COLO668 (cell line): ENCODE measurements around the gene DUSP12.
"Not testable (repeated sequence)": the region's sequence is repeated elsewhere in the genome, so short reads cannot be mapped to it uniquely, and the experiment has no call there.

Experiments
- DNase-seq: peaks from one replicate; lab custom pipeline; 2025; ENCODE audit not compliant: unreplicated experiment; lab: John Stamatoyannopoulos, UW

DUSP12 gene, protein sequence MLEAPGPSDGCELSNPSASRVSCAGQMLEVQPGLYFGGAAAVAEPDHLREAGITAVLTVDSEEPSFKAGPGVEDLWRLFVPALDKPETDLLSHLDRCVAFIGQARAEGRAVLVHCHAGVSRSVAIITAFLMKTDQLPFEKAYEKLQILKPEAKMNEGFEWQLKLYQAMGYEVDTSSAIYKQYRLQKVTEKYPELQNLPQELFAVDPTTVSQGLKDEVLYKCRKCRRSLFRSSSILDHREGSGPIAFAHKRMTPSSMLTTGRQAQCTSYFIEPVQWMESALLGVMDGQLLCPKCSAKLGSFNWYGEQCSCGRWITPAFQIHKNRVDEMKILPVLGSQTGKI

DNA sequence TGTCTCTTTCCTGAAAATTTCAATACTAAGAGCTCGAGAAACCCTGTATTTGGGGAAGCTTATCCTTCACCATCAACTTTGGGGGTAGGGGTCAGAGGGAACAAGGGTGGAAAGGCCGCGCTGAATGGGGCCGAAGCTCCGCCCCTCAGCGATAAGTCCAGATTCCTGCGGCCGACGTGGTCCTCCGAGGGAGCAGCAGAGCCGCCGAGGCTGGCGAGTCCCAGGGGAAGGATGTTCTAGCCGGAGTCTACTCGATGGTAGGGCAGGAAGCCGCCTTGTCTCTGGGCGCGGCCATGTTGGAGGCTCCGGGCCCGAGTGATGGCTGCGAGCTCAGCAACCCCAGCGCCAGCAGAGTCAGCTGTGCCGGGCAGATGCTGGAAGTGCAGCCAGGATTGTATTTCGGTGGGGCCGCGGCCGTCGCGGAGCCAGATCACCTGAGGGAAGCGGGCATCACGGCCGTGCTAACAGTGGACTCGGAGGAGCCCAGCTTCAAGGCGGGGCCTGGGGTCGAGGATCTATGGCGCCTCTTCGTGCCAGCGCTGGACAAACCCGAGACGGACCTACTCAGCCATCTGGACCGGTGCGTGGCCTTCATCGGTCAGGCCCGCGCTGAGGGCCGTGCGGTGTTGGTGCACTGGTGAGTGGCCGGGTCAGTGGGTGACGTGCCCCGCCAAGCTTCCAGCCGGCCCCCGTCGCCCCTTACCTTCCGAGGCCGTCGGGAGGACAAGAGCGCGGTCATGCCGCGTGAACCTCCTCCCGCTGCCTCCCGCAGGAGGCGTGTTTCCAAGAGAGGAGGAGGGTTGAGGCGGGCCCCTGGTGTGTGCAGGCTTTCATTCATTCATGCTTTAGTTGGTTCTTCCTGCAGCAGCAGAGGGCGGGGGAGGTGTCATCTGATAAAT, at the start of gene DUSP12:
Gene DUSP12 (plus strand): TSS at position 278 of the 899 bp plus-strand sequence. CDS start 16 bp downstream, at position 294.
- peak; percentile 97 for DNase-seq

DNA sequence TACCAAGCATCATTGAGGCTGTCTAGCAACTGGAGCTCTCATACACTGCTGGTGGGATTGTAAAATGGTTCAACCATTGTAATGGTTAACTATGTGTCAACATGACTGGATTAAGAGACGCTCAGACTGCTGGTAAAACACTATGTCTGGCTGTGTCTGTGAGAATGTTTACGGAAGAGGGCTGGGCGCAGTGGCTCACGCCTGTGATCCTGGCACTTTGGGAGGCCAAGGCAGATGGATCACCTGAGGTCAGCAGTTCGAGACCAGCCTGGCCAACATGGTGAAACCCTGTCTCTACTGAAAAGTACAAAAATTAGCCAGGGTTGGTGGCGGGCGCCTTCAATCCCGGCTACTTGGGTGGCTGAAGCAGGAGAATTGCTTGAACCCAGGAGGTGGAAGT, 47.3 kb upstream of the DUSP12 start:
- DNase-seq: peak; percentile 37

DNA sequence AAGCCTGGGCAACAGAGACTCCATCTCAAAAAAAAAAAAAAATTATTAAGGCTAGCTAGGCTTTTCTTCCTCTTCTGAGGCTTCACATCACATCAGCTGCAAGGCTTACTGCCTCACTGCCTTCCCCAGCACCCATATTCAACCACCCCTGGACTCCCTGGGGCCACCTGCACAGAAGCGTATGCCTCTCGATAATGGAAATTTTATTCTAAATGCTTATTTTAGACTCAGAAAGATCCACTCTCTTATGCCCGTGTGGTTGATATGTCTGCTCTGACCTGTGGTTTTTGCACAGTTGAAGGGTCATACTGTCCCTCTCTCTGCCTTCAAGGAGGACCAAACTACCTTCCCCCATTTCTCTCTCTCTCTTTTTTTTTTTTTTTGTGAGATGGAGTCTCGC, 44.0 kb upstream of the DUSP12 start:
- no peak for DNase-seq

DNA sequence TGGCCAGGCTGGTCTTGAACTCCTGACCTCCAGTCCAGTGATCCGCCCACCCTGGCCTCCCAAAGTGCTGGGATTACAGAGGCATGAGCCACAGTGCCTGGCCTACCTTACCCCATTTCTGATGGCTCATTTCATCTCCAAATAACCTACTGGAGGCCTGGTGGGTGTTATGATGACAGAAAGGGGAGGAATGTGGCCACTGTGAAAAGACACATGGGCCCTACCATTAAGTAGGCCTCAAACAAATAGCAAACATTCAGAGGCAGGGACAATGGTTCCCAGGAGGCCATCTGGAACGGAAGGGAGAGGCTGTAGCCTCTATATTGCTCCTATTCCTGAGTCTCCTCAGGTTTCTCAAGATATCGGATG, 43.5 kb upstream of the DUSP12 start:
- DNase-seq: no peak

DNA sequence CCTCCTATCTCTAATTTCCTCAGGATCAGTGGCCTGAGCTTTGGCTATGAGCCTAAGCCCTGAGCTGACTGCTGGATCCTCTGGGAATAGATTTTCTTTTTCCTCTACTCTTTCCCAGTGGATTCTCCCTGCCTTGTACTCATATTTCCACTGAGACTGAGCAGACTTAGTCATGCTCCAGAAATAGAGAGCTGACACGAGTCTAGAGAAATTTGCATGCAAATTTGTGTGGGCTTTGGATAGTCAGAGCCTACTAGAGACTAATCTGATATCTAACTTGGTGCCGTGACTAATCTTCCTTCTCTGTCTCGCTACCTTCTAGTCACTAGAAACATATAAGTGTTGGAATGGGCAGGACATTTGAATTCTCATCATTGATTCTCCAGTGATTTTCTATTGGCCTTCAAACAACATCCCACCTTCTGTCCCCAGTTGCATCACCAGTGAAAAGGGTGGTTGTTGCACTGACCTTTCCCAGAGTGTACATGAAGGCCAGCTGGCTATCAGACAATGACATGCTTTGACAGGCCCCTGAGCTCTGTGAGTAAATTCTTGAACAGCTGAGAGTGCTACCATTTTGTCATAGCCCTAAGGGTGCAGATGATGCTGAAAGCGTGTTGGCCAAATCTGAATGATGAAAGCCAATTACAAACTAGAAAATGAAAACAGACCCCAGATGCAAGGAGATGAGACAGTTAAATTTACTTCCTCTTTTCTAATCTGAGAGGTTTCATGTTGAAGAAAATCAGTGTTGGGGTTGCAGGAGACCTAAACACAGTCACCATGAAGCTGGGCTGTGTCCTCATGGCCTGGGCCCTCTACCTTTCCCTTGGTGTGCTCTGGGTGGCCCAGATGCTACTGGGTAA, 42.9 kb upstream of the DUSP12 start, which contains the start of gene FCRLA:
Gene FCRLA (plus strand): TSS at position 748 of the 866 bp plus-strand sequence. CDS start 36 bp downstream, at position 784.
- DNase-seq: no peak

DNA sequence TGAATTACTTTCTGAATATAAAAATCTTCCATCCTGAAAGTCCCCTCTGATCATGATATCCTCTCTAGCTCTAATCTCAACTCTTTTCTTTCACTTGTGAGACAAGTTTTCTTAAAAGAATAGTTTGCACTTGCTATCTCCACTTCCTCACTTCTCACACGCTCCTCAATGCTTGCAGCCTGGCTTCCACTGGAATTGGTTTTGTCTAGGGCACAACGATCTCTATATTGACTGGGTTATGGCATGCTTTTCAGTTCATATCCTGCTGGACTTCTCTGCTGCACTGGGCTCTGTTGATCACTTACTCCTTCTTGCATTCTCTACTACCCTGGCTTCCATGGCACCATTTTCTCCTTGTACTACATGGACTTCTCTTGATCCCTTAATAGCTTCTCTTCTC, 42.1 kb upstream of the DUSP12 start:
- no peak for DNase-seq

DNA sequence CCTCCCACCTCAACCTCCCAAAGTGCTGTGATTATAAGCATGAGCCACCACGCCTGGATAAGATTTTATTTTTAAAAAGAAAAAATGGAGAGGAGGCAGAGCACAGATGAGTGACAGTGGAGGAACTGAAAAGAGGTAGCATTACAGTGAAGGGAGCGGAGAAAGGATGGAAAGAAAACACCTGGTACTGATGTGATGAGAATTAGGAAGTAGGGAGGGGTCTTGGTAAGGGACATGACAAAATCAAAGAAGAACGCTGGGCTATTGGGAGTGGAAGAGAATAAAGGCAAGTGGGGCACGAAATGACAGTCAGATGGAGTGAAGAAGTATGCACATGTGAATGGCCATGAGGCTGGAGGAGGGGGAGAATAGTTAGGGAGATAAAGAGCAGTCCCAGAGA, 40.2 kb upstream of the DUSP12 start:
- no peak for DNase-seq

DNA sequence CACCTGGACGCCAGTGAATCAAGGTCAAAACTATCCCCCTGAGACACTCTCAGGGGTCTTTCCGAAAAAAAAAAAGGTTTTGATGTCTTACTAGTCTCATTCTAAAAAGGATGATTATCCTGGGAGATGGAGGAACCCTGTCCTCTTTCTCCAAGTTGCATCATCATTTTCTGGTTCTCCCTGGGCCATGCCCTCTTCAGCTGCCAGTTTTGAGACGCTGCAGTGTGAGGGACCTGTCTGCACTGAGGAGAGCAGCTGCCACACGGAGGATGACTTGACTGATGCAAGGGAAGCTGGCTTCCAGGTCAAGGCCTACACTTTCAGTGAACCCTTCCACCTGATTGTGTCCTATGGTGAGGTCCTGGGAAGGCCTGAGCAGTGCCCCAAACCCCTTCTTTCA, 39.0 kb upstream of the DUSP12 start:
- DNase-seq: no peak

DNA sequence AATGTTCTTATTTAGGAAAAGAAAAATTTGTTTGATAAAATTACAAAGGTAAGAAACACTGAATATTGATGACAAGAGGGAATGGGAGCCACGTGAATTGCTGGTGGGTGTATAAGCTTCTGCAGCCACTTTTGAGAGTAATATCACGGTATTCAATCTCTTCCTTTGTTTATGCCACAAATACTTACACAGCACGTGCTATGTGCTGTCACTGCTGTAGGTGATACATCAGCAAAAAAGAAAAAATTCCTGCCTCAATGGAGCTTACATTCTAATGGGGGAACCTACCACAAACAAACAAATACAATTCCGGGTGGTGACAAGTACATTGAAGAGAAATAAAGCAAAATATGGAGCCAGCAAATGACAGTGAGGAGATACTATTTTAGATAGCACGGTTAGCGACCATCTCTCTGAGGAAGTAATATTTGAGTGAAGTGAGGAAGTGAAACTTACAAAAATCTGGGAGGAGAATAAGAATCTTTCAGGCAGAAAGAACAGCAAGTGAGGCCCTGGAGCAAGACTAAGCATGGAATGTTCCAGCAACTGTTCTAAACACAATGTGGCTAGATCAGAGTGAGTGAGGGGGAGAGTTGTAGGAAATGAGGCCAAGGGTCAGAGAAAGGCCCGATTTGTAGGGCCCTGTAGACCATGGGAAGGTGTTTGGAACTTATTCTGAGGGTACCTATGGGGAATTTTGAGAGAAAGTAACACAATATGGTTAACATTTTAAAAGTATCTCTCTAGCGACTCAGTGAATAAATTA, 30.8 kb upstream of the DUSP12 start:
- DNase-seq: no peak

DNA sequence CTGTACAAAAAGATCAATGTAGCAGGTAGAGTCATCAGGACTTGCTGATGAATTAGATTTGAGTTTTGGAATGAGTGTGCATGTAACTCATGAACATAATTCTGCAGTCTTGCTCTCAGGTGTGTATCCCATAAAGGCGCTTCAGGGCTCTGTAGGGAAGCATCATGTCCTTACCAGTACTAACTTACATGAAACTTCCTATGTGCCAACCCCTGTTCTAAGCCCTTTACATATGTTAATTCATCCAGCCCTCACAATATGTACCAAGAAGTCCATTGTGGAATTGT, 30.3 kb upstream of the DUSP12 start:
- DNase-seq: no peak

DNA sequence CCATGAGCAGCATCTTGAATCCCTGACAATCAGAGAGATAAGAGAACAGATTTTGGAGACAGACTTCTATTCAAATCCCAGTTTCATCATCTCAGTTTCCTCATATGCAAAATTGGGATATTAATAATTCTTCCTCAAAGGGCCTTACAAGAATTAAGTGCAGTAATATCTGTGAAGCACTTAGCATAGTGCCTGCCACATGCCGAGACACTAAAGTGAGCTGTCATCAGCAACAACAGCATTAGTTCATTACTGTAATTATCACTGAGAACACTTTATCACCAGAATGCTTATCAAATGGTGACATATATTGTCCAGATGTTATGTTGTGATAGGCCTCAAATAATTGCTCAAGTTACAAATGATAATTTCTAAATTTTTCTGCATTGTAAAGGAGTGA, 29.2 kb upstream of the DUSP12 start:
- no peak for DNase-seq

DNA sequence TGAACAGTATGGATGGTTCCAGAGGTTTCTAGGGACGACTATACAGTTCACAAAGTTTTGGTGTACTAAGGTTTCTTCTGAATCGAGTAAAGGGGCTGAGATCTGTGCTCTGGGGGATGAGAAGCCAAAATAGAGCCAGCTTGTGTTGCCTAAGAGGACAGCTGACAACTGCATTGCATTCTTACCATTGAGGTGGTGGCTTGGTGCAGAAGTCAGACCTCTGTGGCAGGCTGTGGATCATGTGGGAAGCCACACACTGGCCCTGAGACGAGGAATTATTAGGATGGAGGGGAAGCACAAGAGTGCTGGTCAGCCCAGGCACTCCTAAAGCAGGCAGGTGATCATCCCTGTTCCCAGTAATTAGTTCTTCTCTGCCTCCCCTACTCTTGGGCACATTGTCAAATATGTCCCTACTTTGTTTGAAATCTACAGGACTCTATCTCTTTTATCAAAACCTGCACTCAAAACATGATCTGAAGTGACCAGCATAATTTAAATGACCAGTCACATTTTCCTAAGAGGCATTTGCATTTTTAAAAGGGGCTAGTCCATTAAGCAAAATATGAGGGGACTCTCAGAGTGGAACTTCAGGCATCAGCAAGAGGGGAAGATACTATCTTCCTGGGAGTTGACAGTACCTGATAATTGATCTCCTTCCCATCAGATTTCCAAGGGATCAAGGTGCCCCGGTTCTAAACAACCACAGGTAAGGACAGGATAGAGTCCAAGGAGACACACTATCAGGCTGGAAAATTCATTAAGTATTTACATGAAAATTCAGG, 28.4 kb upstream of the DUSP12 start, which contains the start of gene FCRLB:
Gene FCRLB (plus strand): TSS at position 589 of the 782 bp plus-strand sequence. CDS start 1,129 bp downstream, outside the sequence.
- DNase-seq: no peak

DNA sequence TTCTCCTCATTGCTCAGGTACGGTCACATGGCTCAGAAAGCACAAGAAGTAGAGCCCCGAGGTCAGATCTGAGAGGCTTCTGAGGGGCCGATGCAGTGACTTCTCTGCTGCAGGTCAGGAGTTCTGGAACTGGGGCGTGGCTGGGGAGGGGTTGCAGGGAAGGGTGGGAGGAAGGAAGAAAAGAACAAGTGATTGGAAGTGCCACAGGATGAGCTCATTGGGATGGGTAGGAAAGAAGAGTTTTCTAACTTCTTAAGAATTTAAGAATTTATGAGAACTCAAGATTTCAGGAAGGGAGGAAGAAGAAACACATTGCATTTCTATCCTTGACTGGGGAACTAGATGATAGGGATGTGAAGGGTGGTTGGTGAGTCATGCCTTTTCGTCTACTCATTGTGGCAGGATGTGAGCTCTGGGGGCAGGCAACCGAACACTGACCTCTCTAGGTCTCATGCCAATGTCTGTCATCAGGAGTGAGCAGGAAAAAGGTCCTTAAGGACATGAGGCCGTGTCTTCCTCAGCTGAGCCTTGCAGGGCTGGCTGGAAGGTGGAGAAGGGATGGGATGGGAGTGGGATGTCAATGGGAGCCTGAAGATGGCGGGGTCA, 27.7 kb upstream of the DUSP12 start:
- DNase-seq: no peak

DNA sequence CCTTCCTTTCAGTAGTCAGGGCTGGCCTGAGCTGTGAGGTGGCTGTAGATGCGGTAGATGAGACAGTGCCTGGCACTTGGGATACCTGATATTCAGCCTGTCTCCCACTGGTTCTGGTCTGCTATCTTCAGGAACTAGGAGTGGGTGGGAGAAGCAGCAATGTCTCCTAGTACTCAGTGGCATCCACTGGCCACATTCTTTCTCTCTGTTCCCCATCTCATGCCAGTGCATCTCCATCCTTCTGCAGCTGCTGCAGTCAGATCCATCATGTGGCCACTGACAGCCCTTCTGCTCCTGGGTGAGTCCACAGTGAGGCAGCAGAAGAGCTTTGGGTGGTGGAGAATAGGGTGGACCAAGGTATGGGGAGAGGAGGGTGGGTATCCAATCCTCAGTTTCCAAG, 27.2 kb upstream of the DUSP12 start:
- DNase-seq: no peak

DNA sequence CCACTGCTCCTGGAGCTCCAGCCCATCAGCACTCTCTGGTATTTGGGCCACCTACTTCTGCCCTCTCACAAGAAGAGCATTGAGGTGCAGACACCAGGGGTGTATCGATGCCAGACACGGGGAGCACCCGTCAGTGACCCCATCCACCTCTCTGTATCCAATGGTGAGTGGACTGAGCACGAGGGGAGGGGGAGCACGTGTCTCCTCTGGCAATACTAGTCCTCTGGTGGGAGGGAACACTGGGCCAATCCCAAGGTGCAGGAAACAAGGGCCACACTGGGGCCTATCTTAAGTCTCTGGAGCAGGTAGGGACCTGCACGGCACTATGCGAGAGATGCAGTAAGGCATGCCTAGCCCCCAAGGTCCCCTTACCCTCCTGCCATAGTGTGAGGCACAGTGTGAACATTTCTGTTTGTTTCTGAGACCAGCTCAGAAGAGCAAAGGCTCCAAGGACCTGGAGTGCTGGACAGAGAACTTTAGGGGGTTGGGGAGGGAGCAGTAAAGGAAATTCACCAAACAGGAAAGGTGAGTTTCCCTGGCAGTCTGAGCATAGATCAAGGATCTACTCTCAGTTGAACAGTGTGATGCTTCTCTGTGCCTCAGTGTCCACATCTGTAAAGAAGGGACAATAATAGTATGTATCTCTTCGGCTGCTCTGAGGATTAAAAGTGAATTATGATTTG, 26.0 kb upstream of the DUSP12 start:
- no peak for DNase-seq

DNA sequence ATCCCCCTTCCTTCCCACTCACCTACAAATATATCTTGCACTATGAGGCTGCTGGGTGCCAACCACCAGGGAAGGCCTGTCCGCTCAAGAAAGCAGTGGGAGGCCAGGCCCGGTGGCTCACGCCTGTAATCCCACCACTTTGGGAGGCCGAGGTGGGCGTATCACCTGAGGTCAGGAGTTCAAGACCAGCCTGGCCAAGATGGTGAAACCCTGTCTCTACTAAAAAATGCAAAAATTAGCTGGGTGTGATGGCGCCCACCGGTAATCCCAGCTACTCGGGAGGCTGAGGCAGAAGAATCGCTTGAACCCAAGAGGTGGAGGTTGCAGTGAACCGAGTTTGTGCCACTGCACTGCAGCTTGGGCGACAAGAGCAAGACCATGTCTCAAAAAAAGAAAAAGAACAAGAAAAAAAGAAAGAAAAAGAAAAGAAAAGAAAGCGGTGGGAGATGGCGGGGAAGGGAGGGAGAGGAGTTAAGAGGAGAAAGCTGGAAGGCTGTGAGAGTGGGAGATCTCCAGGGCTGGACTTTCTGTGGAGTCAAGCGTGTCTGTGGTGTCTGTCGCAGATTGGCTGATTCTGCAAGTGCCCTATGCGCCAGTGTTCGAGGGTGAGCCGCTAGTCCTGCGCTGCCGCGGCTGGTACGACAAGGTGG, 24.2 kb upstream of the DUSP12 start:
- not testable (repeated sequence) for DNase-seq

DNA sequence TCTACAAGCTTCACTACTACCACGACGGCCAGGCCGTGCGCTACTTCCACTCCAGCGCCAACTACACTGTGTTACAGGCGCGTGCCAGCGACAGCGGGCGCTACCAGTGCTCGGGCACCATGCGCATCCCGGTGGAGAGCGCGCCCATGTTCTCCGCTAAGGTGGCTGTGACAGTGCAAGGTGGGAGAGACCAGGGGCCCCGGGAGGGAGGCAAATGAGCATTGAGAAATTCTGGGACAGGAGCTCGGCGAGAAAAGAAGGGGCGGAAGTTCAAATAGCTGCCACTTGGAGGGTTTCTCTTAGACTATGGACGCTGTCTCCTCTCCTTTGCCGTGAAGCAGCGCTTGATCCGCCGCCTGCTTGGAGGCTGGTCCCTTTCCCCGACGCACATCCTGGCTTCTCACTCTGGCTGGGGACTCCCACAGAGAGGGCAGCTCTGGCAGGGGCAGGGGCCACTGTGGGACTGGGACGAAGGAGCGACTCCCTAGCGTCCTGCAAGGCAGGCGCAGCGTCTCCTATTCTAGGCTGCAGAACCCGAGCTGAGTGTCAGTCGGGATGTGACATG, 23.6 kb upstream of the DUSP12 start:
- peak; percentile 50 for DNase-seq
